GM12874 (cell line): ENCODE measurements around the gene ARHGEF28.

Source experiments
- TF ChIP-seq, protein P1 (sequence below): IDR thresholded peaks from 2 replicates; pipeline ENCODE4 v1.5.1; 2011; ENCODE audit warnings: low read depth, mild to moderate bottlenecking, control low read depth, low read length, moderate library complexity; ENCODE audit not compliant: insufficient read depth

The ARHGEF28 gene

DNA sequence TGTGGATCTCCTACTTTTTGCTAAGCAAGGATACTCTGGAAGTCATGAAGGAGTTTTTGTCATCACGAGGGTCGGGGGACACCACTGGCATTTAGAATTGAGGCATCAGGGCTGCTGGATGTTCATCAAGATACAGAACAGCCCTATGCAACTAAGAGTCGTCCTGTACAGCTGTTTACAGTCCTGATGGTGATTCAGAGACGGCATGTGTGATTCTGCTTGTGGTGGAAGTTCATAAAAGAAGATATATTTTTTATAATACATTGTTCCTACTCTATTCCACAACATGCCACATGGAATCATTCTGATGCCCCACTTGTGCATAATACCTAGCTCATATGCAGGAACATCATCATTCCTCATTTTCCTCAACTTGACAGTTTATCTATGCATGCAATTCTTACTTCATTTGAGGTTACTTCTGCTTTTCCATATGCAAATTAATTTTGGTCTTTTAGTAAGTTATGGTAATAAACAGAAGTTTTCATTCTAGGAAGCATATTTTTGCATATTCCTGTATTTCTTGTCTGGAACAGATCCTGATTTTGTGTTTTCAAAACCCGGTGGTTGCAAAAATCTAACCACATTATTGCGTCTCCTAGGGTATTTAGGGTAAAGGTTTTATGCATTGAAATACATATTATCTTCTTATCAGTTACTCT, 155.2 kb downstream of the ARHGEF28 start:
- TF ChIP-seq, protein P1, sequence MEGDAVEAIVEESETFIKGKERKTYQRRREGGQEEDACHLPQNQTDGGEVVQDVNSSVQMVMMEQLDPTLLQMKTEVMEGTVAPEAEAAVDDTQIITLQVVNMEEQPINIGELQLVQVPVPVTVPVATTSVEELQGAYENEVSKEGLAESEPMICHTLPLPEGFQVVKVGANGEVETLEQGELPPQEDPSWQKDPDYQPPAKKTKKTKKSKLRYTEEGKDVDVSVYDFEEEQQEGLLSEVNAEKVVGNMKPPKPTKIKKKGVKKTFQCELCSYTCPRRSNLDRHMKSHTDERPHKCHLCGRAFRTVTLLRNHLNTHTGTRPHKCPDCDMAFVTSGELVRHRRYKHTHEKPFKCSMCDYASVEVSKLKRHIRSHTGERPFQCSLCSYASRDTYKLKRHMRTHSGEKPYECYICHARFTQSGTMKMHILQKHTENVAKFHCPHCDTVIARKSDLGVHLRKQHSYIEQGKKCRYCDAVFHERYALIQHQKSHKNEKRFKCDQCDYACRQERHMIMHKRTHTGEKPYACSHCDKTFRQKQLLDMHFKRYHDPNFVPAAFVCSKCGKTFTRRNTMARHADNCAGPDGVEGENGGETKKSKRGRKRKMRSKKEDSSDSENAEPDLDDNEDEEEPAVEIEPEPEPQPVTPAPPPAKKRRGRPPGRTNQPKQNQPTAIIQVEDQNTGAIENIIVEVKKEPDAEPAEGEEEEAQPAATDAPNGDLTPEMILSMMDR: no peak

DNA sequence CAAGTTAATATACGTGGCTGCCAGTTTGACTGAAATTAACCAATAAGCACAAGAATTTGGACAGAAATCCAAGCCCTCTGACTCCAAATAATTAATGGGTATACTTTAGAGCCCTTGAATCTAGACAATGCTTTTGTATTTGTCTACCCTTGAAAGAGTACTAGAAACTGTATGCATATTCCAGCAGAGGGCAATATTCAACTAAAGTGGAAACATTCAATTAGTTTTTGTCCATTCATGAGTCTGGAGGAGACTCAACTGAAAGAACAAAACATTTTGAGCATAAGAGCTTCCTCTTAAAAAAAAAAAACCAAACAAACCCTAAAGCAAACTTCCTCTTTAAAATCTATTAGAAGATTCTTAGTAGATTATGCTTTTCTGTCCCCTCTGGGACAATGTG, 157.8 kb downstream of the ARHGEF28 start:
- TF ChIP-seq, protein P1: no peak

DNA sequence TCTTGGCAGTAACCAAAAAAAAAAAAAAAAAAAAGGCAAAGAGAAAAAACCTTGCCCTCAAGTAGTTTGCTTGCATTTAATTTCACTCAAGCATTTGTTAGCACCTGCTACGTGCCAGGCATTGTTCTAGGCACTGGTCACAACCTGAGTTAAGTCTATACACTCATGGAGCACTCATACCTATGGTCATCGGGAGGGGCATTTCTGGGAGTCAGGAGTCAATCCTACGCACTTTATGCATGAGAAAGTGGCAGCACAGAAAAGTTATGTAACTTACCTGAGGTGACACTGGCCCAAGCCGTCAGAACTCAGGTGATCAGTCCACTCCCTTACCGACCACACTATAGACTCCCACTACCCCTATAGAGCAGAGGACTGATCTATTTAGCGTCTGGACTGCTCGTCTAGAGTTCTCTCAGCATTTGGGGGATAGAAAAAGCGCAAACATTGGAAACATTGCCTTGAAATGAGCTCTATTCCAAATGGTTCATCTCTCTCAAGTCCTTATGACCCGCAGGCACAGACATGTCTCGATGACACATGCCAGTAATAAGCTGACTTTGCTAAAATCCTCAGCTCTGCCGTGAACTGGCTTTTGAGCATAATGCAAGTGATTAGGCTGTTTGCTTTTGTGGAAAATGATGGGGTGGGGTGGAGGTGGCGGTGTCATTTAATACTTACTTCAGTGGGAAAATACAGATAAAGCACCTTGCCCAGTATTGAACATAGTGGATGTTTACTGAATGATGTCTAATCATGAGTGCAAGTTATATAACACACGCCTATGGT, 160.2 kb downstream of the ARHGEF28 start:
- TF ChIP-seq, protein P1: no peak

DNA sequence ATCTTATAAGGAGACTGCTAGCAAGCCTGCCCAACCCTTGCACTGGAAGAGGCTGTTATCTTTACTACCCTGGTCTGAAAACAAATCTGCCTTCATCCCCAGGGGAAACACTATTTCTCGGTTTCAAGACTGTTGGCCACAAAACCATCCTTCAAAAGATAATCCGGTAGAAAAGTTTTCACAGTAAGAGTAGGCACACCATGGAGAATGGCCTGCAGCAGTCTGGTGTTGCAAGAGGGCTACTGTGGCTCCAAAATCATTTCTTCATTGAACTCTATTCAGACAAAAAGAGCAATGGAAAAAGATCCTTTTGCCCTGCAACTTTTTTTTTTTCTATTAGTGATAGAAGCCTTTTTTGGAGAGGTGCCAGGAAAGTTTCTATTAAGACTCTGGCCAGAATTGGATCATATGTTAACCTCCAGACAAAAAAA, 163.9 kb downstream of the ARHGEF28 start:
- TF ChIP-seq, protein P1: no peak

DNA sequence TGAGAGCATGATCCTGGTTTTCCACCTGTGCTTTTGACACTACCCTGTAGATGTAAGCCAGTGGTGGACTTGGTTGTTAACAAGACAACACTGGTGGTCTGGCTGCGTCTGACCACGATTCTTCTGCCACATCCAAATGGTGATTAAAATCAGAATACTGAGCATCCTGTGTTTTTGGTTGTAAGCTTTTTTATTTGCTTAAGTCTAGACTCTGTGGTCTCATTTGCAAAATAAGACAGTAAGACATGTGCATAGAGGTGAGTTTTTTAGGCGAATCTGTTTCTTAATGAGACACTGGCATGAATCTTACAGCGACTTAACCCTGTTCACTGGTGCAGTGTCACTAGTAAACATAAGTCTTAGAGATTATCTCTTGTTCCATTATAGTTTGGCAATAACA, 165.4 kb downstream of the ARHGEF28 start:
- TF ChIP-seq, protein P1: no peak

DNA sequence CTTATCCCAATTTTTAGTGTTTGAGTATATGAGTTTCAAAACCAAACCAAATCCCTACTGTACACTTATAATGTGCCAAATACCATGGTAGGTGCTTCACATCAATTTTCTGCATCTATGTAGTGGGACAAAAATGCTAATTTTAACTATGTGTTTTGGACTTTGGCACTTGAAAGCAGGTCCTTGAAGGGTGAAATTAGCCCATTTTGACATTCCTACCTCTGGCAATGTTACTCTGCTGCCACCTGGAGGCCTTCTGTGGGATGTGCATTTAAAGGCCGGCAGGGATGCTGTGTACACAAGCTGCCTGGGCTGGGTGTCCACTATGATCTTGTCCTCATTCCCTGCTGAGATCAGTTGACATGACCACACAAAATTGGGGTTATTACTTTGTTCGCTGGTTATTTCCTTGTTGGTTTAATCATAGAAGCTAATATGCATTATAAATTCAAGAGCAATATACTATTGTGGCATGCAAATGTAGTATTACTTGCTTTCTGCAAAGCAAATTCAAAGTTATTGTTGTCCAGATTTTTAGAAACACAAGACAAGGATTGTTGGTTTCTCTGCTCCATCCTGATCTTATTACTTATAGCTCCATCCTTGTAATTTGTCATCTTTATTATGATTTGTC, 166.8 kb downstream of the ARHGEF28 start:
- TF ChIP-seq, protein P1: peak; percentile 92

DNA sequence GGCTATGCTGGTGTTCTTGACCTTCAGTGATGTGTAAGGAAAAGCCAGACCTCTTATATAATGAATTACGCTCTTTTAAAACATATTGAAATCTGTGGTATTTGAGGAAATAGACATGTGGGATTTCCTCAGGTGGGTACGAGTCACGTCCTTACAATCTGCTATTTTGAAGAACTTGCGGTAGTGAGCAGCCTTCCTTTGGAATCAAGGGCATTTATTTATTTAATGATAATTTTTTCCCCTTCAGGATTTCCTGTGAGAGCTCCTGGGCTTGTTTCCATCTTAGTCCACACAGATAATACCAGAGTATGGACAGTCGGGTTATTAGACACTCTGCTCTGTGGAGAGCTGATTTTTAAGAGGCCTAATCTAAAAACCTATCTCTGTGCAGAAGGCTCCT, 167.9 kb downstream of the ARHGEF28 start:
- TF ChIP-seq, protein P1: no peak
